HCT116 (cell line): ENCODE data around the gene LRRTM4.

Source experiments
- EGR1 ChIP-seq: IDR thresholded peaks from 2 replicates; pipeline ENCODE4 v1.6.1; 2012; ENCODE audit warnings: low read depth
- EZH2 ChIP-seq: fragments of 200-600 bp; sonication (generic); IDR thresholded peaks from 2 replicates; pipeline ENCODE4 v1.6.1; 2017; ENCODE audit warnings: antibody characterized with exemption, mixed run types
- EZH2phosphoT487 ChIP-seq: fragments of 200-600 bp; IDR thresholded peaks from 2 replicates; pipeline ENCODE4 v1.6.1; 2018; ENCODE audit warnings: antibody characterized with exemption, borderline replicate concordance
- POLR2A ChIP-seq: IDR thresholded peaks from 2 replicates; pipeline ENCODE4 v1.7.0; 2011; ENCODE audit warnings: borderline replicate concordance; ENCODE audit not compliant: insufficient read depth, insufficient read length; ENCODE audit errors: extremely low read depth
- POLR2AphosphoS5 ChIP-seq: IDR thresholded peaks from 2 replicates; pipeline ENCODE4 v1.6.1; 2011; ENCODE audit warnings: mild to moderate bottlenecking, low read depth, low read length, moderate library complexity
- RAD21 ChIP-seq: IDR thresholded peaks from 2 replicates; pipeline ENCODE4 v1.6.1; 2012; ENCODE audit warnings: low read depth, mild to moderate bottlenecking
- REST ChIP-seq: IDR thresholded peaks from 2 replicates; pipeline ENCODE4 v1.6.1; 2012; ENCODE audit warnings: low read depth
- SIN3A ChIP-seq: IDR thresholded peaks from 2 replicates; pipeline ENCODE4 v1.6.1; 2012; ENCODE audit warnings: low read depth
- TCF7L2 ChIP-seq: IDR thresholded peaks from 2 replicates; pipeline ENCODE4 v1.7.0; 2011; ENCODE audit warnings: borderline replicate concordance, inconsistent platforms; ENCODE audit not compliant: insufficient read depth, insufficient read length; ENCODE audit errors: extremely low read depth
- YY1 ChIP-seq: IDR thresholded peaks from 2 replicates; pipeline ENCODE4 v1.6.1; 2011; ENCODE audit warnings: low read length, low read depth, moderate library complexity, mild to moderate bottlenecking; ENCODE audit not compliant: insufficient replicate concordance; ENCODE audit errors: extremely low read depth
- TF ChIP-seq, protein P1 (sequence below), 3 experiments: fragments of 200-600 bp in 1 of 3; sonication (generic) in 1 of 3; IDR thresholded peaks in 2 of 3; conservative IDR thresholded peaks in 1 of 3; 2 replicates each; pipeline ENCODE4 v1.5.1; 2012 to 2017; ENCODE audit warnings: low read depth in 2 of 3, low read length in 2 of 3, antibody characterized with exemption in 1 of 3, borderline replicate concordance in 1 of 3, control low read depth in 1 of 3, mild to moderate bottlenecking in 1 of 3, mixed read lengths in 1 of 3, mixed run types in 1 of 3, moderate library complexity in 1 of 3; ENCODE audit not compliant: insufficient read depth in 1 of 3
- TF ChIP-seq, protein P2 (sequence below): IDR thresholded peaks from 2 replicates; pipeline ENCODE4 v1.6.1; 2012
- TF ChIP-seq, protein P3 (sequence below): IDR thresholded peaks from 2 replicates; pipeline ENCODE4 v1.6.1; 2011; ENCODE audit warnings: mild to moderate bottlenecking, low read length, moderate library complexity; ENCODE audit not compliant: insufficient replicate concordance; ENCODE audit errors: extremely low read depth
- TF ChIP-seq, protein P4 (sequence below): IDR thresholded peaks from 2 replicates; pipeline ENCODE4 v1.6.1; 2012

- no peak for TF ChIP-seq RAD21
- no peak for TF ChIP-seq EGR1
- TF ChIP-seq, protein P1, sequence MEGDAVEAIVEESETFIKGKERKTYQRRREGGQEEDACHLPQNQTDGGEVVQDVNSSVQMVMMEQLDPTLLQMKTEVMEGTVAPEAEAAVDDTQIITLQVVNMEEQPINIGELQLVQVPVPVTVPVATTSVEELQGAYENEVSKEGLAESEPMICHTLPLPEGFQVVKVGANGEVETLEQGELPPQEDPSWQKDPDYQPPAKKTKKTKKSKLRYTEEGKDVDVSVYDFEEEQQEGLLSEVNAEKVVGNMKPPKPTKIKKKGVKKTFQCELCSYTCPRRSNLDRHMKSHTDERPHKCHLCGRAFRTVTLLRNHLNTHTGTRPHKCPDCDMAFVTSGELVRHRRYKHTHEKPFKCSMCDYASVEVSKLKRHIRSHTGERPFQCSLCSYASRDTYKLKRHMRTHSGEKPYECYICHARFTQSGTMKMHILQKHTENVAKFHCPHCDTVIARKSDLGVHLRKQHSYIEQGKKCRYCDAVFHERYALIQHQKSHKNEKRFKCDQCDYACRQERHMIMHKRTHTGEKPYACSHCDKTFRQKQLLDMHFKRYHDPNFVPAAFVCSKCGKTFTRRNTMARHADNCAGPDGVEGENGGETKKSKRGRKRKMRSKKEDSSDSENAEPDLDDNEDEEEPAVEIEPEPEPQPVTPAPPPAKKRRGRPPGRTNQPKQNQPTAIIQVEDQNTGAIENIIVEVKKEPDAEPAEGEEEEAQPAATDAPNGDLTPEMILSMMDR (IDR thresholded peaks at IDR 0.05 in 2 of 3, conservative IDR thresholded peaks at IDR 0.05 in 1 of 3; ENCODE audit: borderline replicate concordance in 1 of 3, insufficient read depth in 1 of 3, low read depth in 2 of 3, low read length in 2 of 3) = no peak
- no peak for TF ChIP-seq POLR2A
- TF ChIP-seq EZH2 = no peak
- no peak for TF ChIP-seq REST
- TF ChIP-seq, protein P2, sequence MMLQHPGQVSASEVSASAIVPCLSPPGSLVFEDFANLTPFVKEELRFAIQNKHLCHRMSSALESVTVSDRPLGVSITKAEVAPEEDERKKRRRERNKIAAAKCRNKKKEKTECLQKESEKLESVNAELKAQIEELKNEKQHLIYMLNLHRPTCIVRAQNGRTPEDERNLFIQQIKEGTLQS = no peak
- no peak for TF ChIP-seq YY1
- TF ChIP-seq, protein P3, sequence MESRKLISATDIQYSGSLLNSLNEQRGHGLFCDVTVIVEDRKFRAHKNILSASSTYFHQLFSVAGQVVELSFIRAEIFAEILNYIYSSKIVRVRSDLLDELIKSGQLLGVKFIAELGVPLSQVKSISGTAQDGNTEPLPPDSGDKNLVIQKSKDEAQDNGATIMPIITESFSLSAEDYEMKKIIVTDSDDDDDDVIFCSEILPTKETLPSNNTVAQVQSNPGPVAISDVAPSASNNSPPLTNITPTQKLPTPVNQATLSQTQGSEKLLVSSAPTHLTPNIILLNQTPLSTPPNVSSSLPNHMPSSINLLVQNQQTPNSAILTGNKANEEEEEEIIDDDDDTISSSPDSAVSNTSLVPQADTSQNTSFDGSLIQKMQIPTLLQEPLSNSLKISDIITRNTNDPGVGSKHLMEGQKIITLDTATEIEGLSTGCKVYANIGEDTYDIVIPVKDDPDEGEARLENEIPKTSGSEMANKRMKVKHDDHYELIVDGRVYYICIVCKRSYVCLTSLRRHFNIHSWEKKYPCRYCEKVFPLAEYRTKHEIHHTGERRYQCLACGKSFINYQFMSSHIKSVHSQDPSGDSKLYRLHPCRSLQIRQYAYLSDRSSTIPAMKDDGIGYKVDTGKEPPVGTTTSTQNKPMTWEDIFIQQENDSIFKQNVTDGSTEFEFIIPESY = no peak
- TF ChIP-seq POLR2AphosphoS5 = no peak
- no peak for TF ChIP-seq EZH2phosphoT487
- no peak for TF ChIP-seq SIN3A
- TF ChIP-seq TCF7L2 = no peak
- TF ChIP-seq, protein P4, sequence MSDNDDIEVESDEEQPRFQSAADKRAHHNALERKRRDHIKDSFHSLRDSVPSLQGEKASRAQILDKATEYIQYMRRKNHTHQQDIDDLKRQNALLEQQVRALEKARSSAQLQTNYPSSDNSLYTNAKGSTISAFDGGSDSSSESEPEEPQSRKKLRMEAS = no peak
Measured at GRCh38 chr2:76752506-76752905, 769.7 kb downstream of the LRRTM4 start.
